COLO829 (cell line): ENCODE results near the gene SSPN.
A peak's percentile ranks its signal among the peaks of the same experiment; 100 is the strongest.

ENCODE experiments used
- DNase-seq: peaks from one replicate; pipeline ENCODE4 v3.0.0; 2012; ENCODE audit warnings: low spot score

SSPN gene, protein sequence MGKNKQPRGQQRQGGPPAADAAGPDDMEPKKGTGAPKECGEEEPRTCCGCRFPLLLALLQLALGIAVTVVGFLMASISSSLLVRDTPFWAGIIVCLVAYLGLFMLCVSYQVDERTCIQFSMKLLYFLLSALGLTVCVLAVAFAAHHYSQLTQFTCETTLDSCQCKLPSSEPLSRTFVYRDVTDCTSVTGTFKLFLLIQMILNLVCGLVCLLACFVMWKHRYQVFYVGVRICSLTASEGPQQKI

GRCh38 chr12:26195250-26195640 lies at the start of gene SSPN:
SSPN (plus strand) TSS chr12:26195573; CDS start chr12:26195673, 100 bp downstream.
- DNase-seq: no peak

- DNase-seq: no peak
Measured at GRCh38 chr12:26148291-26148690, 47.1 kb upstream of the SSPN start.

- DNase-seq: no peak
Measured at GRCh38 chr12:26149968-26150500, 45.3 kb upstream of the SSPN start.

DNA sequence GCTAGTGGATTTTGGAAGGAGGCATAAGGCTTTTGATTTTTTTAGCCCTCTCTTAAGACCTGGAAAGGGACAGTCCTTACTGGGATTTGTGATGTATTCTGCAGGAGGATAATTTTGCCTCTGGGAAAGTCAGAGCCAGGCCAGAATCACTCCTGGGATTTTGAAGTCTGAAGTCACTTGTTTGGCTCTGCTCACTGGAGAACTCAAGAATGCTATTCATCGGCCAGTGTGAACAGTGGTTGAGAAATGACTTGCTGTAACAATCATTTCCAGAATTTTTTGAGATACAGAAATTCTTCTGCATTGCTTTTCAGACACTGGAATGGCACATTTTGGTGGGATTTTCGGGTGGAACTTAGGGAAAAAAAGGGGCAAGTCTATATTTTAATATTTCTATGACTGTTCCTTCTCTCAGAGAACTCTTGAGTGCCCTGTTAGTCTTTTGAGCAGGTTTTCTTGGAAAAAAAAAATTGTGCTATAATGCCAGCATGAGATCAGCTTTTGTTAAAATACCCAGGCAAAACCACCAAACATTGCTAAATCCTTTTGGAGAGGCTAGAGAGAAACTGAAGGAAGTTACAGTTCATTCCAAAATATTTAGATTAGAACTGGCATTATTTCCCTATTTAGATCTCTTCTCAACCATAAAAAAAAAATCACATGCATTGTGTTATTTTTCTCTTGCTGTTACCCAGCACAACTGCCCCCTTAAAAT lies 44.5 kb upstream of the SSPN start:
- peak; percentile 16 for DNase-seq

DNA sequence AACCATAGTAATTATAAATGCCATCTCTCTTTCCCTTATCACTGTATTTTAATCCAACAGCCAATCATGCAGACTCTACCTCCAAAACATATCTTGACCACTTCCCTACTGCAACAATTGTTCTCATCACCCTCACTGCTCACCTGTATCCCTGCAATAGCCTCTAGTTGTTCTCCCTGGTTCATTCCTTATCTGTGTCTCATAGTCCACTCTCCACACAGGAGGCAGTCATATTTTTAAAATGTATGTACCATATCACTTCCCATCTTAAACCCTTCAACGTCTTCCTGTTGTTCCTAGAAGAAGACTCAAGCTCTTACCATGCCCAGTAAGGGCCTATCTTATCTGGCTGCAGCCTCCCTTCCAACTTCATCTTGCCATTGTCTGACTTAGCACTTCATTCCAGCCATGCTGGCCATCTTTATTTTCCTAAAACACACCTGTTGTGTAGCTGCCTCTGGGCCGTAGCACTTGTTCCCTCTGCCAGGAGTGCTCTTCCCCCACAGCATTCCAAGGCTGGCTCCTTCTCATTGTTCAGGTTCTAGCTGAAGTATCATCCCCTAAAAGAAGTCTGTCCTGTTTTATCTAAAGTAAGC lies 42.8 kb upstream of the SSPN start:
- DNase-seq: no peak

DNA sequence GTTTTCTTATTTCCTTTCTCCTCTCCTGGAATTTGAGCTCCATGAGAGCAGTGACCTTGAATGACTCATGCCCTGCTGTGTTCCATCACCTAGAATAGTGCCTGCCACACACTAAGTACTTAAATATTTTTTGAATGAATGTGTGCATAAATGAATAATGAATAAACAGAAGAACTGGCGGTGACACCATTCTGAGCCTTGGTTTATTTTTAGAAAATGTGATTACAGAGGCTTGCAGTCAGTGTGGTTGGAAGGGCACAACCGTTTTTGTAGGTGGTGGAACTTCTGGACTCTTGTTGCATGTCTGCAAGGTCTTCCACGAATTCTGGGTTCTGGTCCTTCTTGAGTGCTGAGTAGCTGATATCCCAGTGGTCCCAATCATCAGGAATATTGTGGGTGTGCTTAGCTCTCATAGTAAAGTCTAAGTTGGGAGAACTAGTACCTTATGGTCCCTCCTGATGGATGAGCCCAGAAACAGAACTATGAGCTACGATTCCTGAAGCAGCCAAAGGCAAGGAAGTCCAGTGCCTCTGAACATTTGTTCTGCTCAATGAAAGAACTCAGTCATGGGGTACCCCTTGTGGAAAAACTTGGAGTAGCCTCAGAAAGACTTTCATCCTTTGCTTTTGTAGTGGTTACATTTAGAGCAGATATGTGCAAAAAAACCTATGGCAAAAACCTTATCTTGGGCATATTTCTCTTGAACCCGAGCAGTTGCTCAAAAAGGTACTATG lies 41.8 kb upstream of the SSPN start:
- peak; percentile 85 for DNase-seq

DNA sequence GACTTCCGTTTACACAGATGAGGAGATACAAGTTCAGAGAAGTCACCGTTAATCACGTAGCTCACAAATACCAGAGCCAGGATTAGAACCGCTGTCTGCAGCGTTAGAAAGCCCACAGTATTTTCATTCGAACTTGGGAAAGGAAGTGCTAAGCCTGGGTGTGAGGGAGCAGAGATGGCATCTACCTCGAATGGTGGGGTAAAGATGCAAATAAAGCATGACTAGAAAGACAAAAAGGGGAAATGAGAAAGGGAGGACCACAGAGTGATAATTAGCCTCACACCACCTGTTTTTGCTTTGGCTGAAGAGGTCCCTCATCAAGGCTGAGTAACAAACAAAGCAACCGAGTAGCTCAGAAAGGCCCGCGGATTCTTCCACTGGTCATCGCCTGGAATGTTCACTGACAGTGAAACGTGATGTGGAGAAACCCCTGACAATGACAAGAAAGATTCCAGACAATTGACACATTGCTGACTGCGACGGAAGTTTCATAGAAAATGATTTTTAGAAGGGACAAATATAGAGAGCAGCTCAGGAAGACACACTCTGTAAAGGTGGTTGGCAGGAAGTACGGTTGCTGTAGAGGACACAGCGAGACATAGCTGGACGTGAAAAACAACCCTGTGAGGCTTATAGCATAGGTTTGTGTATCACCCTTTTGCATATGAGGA lies 39.0 kb upstream of the SSPN start:
- DNase-seq: no peak

DNA sequence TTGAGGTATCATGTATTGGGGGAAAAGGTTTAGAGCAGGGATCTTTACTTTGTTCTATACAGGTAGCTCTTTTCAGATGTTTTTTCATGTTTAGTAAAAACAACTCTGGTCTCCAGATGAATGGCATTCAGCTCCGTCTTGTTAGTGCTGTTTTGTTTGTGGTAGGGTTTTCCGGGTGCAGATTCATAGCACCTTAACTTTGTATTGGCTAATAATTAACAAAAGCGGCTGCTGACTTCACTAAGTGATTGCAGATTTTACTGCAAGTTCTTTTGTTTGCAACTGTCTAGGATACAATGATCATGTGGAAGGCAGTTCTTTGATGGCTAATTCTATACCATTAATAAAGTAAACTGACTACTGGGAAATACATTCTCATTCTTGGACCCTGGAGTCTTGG lies 38.4 kb upstream of the SSPN start:
- no peak for DNase-seq

GRCh38 chr12:26158078-26158764 lies 37.2 kb upstream of the SSPN start:
- DNase-seq: no peak

- DNase-seq: no peak
Measured at GRCh38 chr12:26162174-26162573, 33.2 kb upstream of the SSPN start.

DNA sequence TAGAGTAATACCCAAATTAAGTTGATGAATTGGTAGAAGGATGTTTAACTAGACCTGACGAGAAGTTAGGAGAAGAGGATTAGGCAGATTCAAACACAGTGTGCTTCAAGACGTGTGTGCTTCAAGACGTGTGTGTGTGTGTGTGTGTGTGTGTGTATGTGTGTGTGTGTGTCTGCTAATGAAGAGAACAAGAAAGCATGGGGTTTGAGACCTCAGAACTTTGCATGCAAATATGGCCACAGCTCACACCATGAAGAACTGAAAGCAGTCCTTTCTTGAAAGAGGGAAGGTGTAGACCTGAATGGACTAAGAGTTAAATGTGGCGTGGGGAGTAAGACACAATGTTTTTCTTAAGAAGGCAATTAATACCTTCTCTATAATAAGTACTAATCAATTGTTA lies 32.5 kb upstream of the SSPN start:
- no peak for DNase-seq

GRCh38 chr12:26164118-26164517 lies 31.3 kb upstream of the SSPN start:
- no peak for DNase-seq

DNA sequence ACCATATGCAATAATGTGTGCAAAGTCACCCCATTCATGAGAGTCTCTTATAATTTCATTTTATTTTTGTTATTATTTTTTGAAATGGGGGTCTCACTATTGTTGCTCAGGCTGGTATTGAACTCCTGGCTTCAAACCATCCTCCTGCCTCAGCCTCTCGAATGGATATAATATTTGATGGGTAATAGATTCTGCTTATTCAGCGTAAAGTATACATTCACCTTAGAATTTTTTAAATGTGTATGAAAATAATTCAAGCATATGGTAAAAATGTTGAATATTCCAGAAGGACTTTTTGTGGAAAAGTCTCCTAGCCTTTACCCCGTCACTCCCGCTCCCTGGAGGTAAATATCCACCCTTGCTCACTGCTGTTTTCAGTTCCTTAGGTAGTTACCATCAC lies 23.4 kb upstream of the SSPN start:
- no peak for DNase-seq

DNA sequence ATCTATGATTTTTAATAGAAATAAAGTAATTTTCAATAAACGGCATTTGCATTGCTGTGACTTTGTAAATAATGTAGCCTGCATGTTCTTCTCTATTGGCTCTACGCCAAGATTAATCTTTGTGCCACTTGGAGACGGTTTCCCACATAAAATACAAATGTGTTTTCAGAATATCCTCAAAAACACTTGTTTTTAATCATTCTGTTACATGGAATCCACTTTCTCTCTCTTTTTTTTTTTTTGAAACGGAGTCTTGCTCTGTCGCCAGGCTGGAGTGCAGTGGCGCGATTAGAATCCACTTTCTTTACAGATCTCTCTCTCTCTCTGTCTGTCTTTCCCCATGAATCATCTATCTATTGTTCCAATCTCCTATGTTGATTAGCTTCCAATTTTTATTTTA lies 22.8 kb upstream of the SSPN start:
- no peak for DNase-seq

DNA sequence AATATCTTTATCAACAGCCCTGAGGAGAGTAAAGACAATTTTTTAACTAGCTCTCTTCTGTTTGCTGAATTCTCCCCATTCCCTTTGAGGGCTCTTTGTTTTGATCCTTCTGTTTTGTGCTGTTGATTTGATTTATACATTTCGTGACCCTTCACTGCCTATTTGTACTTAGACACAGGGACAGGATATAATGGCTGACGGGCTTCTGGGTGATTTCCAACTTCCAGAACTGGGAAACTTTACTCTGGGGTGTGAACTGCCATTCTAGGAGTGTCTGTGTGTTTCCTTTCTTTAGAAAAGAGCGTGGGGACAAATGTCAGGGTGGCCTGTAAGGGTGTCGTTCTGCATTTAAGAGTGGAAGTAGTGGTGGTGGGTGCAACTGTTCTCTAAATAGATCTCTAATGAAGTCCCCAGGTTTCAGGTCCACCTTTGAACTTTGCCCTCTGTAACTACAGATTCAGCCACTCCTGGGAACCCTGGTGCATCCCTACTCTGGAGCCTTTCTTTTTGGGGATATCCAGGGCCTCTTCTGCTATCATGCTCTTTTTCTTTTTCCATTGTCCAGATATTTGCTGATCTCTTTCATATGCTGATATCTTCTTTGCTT lies 22.3 kb upstream of the SSPN start:
- DNase-seq: no peak

DNA sequence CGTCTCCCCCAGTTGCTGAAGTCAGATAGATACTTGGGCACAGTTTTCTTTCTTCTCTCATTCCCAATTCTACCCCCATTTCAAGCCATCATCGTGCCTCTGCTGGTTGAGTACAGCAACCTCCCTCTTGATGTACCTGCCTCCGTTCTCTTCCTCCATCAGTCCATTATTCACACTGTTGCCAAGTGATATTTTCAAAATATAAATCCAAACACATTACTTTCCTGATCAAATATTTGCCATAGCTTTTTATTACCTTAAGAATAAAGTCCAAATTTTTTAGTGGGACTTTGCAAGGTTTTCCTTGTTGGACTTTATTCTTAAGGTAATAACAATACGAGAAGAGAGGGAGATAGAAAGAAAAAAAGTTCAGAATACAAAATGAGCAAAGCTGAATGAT lies 18.6 kb upstream of the SSPN start:
- no peak for DNase-seq

DNA sequence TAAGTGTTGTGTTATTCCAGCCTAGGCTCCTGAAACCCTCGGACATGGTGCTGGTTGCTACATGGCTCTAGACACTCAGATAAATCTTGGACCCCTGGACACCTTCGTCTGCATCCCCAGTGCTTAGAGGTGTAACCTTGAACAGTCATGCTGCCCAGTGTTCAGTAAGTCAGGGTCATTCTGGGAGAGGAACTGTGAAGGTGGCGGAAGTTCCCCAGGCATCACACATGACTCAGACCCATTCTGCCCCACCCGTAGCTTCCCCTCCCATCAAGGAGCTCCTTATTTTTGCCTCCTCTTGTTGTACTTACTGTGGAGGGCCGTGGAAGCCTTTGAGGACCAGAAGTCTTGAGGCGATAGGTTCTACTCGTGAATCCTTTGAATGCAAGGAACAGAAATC lies 18.1 kb upstream of the SSPN start:
- DNase-seq: no peak

- DNase-seq: no peak
Measured at GRCh38 chr12:26179826-26180225, 15.5 kb upstream of the SSPN start.

DNA sequence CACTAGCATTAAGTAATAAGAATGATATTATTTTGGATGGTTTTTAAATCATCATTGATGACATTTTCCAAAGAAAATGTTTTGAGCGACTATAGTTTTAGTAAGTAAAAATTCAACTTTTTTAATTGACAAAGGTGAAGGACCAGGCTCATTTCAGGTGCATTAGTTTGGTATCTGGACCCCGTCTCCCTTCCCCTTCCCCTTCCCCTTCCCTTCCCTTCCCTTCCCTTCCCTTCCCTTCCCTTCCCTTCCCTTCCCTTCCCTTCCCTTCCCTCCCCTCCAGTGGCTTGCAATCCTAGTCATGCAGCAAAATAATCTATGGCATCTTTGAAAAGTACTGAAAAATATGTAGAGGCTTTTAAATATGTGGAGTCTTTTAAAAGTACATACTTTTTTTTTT lies 13.0 kb upstream of the SSPN start:
- no peak for DNase-seq

- DNase-seq: no peak
Measured at GRCh38 chr12:26185532-26186320, 9.6 kb upstream of the SSPN start.
